RPMI8226 (cell line): ENCODE results near the gene SAPCD2.
A peak's percentile ranks its signal among the peaks of the same experiment; 100 is the strongest.
"Not testable (repeated sequence)": the region's sequence is repeated elsewhere in the genome, so short reads cannot be mapped to it uniquely, and the experiment has no call there.

Source experiments
- DNase-seq: peaks from one replicate; pipeline ENCODE4 v3.0.0-alpha.2; 2015

Gene SAPCD2

GRCh38 chr9:137046088-137046787 lies 24.1 kb downstream of the SAPCD2 start, which contains the start of gene NPDC1:
TSS of gene NPDC1 (minus strand) at chr9:137046177. CDS start at chr9:137045989, 188 bp downstream.
- peak; percentile 96 for DNase-seq

- peak; percentile 75 for DNase-seq
Measured at GRCh38 chr9:137045294-137046087, 24.9 kb downstream of the SAPCD2 start.

- no peak for DNase-seq
Measured at GRCh38 chr9:137044502-137045177, 25.7 kb downstream of the SAPCD2 start.

DNA sequence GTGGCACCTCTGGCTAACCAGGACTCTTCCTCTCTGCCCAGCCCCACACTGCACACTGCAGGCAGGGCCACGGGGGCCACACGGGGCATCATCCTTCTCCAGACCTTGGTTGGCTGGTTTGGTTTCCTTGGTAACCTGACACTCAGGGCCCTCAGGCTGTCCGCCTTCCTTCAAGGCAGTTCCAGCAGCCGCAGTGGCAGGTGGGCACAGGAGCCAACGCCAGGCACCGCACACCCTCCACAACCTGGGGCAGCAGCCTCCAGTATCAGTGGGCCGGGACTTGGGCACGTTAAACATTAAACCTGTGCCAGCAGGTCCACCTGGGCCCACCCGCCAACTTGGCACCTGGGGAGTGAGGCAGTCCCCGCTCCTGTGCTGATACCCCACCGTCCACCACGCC lies 26.3 kb downstream of the SAPCD2 start:
- no peak for DNase-seq

DNA sequence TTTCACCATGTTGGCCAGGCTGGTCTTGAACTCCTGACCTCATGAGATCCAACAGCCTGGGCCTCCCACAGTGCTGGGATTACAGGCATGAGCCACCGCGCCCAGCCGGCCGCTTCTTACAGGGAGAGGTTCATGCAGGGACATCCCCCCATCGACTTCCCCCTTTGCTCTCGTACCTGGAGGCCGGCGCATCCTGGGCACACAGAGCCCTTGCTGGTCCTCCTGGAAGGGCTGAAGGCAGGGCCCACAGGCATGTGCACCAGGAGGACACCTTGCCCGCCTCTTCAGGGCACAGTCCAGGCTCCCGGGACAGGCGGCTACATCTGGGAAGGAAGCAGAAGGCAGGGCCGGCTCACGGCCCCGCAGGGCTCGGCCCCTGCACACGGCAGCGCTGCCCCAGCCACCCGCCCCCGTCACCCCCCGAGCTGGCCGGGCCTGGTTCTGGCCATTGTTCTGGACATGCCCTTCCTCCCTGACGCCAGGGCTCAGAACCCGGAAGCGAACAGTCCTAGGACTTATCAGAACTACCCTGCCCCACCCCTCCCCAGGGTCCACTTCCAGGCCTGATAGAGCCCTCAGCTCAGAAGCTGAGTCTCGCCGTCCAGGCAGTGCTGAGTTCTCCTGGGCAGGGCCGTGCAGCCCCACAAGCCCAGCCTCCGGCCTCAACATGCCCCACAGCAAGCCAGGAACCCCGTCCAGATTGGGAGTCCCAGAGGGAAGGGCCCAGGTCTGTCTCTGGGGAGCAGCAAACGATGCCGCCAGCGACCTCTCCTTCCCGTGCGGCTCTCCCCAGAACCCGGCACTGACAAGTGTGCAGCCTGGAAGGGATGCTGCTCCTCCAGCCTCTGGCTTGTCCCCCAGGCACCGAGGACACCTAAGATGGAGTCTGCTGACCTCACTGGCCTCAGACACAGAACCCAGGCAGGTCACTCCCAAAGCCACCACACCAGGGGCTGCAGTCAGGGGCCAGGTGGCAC lies 27.3 kb downstream of the SAPCD2 start:
- DNase-seq, result no peak

GRCh38 chr9:137041124-137041523 lies 29.2 kb downstream of the SAPCD2 start:
- no peak for DNase-seq

DNA sequence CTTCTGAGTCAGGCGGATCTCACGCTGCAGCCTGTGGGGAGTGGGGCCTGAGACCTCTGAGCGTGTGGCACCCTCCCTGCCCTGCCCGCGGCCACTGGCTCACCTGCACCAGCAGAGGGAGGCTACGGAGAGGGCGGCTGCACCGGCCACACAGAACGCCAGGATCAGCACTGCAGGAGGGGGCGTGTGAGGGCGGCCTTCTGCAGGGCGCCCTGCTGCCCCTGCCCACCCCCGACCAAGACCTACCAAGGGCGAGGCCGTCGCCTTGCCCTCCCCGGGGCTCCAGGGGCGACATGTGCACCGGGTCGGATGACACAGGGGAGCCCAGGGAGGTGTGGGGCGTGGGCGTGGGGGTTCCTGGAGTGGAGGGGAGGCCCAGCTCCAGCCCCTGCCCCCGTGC lies 29.8 kb downstream of the SAPCD2 start:
- no peak for DNase-seq

GRCh38 chr9:137039611-137040366 lies 30.6 kb downstream of the SAPCD2 start:
- DNase-seq, result no peak

DNA sequence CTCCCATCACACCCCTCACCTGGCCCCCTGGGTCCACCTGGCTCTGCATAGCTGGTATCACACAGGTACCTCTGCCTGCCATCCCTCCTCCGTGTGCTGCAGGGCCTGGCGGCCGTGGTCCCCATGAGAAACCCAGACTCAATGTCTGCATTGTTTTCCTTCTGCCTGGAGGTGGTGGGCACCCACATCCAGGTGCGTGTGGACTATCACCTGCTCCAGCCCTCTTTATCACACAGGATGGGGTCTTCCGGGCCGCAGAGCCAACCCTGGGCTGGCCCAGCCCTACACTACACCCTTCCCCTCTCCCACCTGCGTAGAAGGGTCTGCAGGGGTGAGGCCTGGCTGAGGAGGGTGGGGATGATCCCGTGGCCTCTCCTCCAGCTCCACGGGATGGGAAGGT lies 31.4 kb downstream of the SAPCD2 start:
- no peak for DNase-seq

- no peak for DNase-seq
Measured at GRCh38 chr9:137037483-137037882, 32.9 kb downstream of the SAPCD2 start.

DNA sequence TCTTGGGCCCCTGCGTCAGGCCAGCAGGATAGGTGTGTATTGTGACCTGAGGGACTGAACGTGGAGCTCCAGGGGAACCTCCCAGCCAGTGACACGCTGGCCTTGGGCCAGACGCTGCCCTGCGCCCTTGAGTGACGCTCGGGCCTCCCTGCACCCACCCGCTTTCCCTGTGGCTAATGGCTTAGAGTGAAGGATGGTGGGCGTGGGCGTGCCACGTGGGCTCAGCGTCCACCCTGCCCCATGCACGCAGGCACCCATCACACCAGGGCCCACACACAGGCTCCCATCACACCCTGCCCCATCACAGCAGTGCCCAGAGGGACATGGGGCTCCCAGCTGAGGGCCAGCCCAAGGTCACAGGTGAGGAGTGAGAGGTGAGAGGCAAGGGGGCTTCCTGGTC lies 33.3 kb downstream of the SAPCD2 start:
- no peak for DNase-seq

GRCh38 chr9:137035937-137036336 lies 34.4 kb downstream of the SAPCD2 start:
- no peak for DNase-seq

- DNase-seq, result no peak
Measured at GRCh38 chr9:137035507-137035834, 34.9 kb downstream of the SAPCD2 start.

- DNase-seq, result peak; percentile 94
Measured at GRCh38 chr9:137034709-137035506, 35.4 kb downstream of the SAPCD2 start.

- no peak for DNase-seq
Measured at GRCh38 chr9:137034039-137034708, 36.2 kb downstream of the SAPCD2 start.

DNA sequence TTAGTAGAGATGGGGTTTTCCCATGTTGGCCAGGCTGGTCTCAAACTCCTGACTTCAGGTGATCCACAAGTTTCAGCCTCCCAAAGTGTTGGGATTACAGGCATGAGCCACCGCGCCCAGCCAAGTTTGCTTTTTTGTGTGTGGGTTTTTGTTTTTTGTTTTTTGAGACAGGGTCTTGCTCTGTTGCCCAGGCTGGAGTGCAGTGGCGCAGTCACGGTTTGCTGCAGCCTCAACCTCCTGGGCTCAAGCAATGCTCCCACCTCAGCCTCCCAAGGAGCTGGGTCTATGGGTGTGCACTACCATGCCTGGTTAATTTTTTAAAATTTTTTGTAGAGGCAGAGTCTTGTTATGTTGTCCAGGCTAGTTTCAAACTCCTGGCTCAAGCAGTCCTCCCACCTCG lies 36.9 kb downstream of the SAPCD2 start:
- DNase-seq, result not testable (repeated sequence)

GRCh38 chr9:137032858-137033257 lies 37.5 kb downstream of the SAPCD2 start:
- no peak for DNase-seq

- DNase-seq, result peak; percentile 81
Measured at GRCh38 chr9:137031904-137032640, 38.3 kb downstream of the SAPCD2 start, which contains the start of gene FUT7. TSS of gene FUT7 (minus strand) at chr9:137032088. CDS start at chr9:137031991, 97 bp downstream.
